Endothelial cell of umbilical vein (primary cell): Measurements from ENCODE around the gene CLSTN2. TPM values are rescaled to one million over a fixed set of nuclear protein-coding genes. Genes with fewer than 3 reads are reported as not detected.

Experiments
- BruUV-seq: library from RNA; stranded (reverse); fragments of 400-500 nt; replicated peaks from 2 replicates; lab custom pipeline; 2021; lab: Mats Ljungman, UMichigan
- CTCF ChIA-PET: fragments of 300-600, 350-600 bp; sonication (Branson Sonifier 250); formaldehyde crosslinking; loops from one replicate; lab custom pipeline; 2021; ENCODE audit warnings: antibody characterized with exemption, inconsistent platforms; lab: Charles Lee
- POLR2A ChIA-PET: fragments of 300-600, 350-600 bp; sonication (Branson Sonifier 250); formaldehyde crosslinking; loops from one replicate; lab custom pipeline; 2021; ENCODE audit warnings: antibody characterized with exemption, inconsistent platforms; lab: Charles Lee
- DNase-seq: peaks from one replicate; pipeline ENCODE4 v3.0.0-alpha.2; 2011; ENCODE audit warnings: low read depth, low spot score
- FAIRE-seq: peaks from 2 replicates; lab custom pipeline; 2011; peaks lifted over from hg19 to GRCh38; lab: Jason Lieb, UNC
- H2AFZ ChIP-seq: 2 replicates; pipeline ENCODE4 v1.6.0; 2012; ENCODE audit warnings: low read depth, low read length, control low read depth, inconsistent platforms
- H3K27ac ChIP-seq: 2 replicates; pipeline ENCODE4 v1.5.1; 2011; ENCODE audit warnings: low read depth, mild to moderate bottlenecking, control low read depth, low read length, moderate library complexity; ENCODE audit not compliant: insufficient read depth
- H3K27me3 ChIP-seq, 2 experiments: 2 replicates each; pipeline versions ENCODE4 v1.6.0 to v1.6.1; 2011; ENCODE audit warnings: low read length in 2 of 2, mixed read lengths in 1 of 2; ENCODE audit not compliant: control insufficient read depth in 2 of 2, insufficient read depth in 2 of 2
- H3K36me3 ChIP-seq, 2 experiments: 2 replicates in 1 of 2; 3 replicates in 1 of 2; pipeline ENCODE4 v1.5.1; 2011; ENCODE audit warnings: low read length in 2 of 2, mild to moderate bottlenecking in 1 of 2, moderate library complexity in 1 of 2; ENCODE audit not compliant: control insufficient read depth in 2 of 2, insufficient read depth in 2 of 2; ENCODE audit errors: extremely low read depth in 1 of 2
- H3K4me1 ChIP-seq: 3 replicates; pipeline ENCODE4 v1.5.1; 2011; ENCODE audit warnings: mild to moderate bottlenecking, low read length; ENCODE audit not compliant: control insufficient read depth, insufficient read depth; ENCODE audit errors: extremely low read depth
- H3K4me2 ChIP-seq: 2 replicates; pipeline ENCODE4 v1.6.1; 2011; ENCODE audit warnings: low read length, control low read depth, mixed read lengths; ENCODE audit not compliant: insufficient read depth
- H3K4me3 ChIP-seq, 3 experiments: fragments of 200-600 bp in 1 of 3; sonication (generic), shearing (Covaris generic) in 1 of 3; replicated peaks in 1 of 3; 2 replicates each; pipeline ENCODE4 v1.5.1; 2011 to 2016; ENCODE audit warnings: control low read depth in 3 of 3, low read length in 3 of 3, mild to moderate bottlenecking in 2 of 3, inconsistent platforms in 1 of 3, low read depth in 1 of 3, moderate library complexity in 1 of 3; ENCODE audit not compliant: insufficient read depth in 1 of 3
- H3K79me2 ChIP-seq: 2 replicates; pipeline ENCODE4 v1.6.0; 2012; ENCODE audit warnings: low read length, inconsistent platforms; ENCODE audit not compliant: control insufficient read depth, insufficient read depth
- H3K9ac ChIP-seq: replicated peaks from 2 replicates; pipeline ENCODE3; 2011; ENCODE audit warnings: low read length, control low read depth; ENCODE audit not compliant: insufficient read depth; ENCODE audit errors: extremely low read depth
- H3K9me1 ChIP-seq: replicated peaks from 3 replicates; pipeline ENCODE4 v1.6.0; 2011; ENCODE audit warnings: mild to moderate bottlenecking, low read length; ENCODE audit not compliant: control insufficient read depth, insufficient read depth; ENCODE audit errors: extremely low read depth
- H3K9me3 ChIP-seq: replicated peaks from 2 replicates; pipeline ENCODE4 v1.5.1; 2012; ENCODE audit warnings: low read length, inconsistent platforms; ENCODE audit not compliant: control insufficient read depth, insufficient read depth
- H4K20me1 ChIP-seq: replicated peaks from 2 replicates; pipeline ENCODE3; 2011; ENCODE audit warnings: mild to moderate bottlenecking, low read length; ENCODE audit not compliant: control insufficient read depth, insufficient read depth; ENCODE audit errors: extremely low read depth
- CTCF ChIP-seq, 2 donors: IDR thresholded peaks; 1 replicate in 1 of 2; 2 replicates in 1 of 2; pipeline ENCODE4 v1.5.1; 2011; ENCODE audit warnings: low read length in 2 of 2, mild to moderate bottlenecking in 2 of 2, moderate library complexity in 2 of 2, control low read depth in 1 of 2, inconsistent platforms in 1 of 2, low read depth in 1 of 2; ENCODE audit not compliant: insufficient read depth in 1 of 2; ENCODE audit errors: extremely low read depth in 1 of 2
- EZH2 ChIP-seq: IDR thresholded peaks from 2 replicates; pipeline ENCODE4 v1.6.1; 2012; ENCODE audit warnings: borderline replicate concordance, low read depth, mild to moderate bottlenecking, moderate library complexity, low read length, inconsistent platforms; ENCODE audit not compliant: severe bottlenecking
- GATA2 ChIP-seq: IDR thresholded peaks from 2 replicates; pipeline ENCODE4 v1.7.0; 2011; ENCODE audit warnings: low read depth, mild to moderate bottlenecking, moderate library complexity, mixed read lengths, low read length; ENCODE audit not compliant: insufficient read length, insufficient read depth
- JUN ChIP-seq: IDR thresholded peaks from 2 replicates; pipeline ENCODE4 v1.6.1; 2011; ENCODE audit warnings: borderline replicate concordance, low read depth; ENCODE audit not compliant: insufficient read length, insufficient read depth
- MAX ChIP-seq: IDR thresholded peaks from 2 replicates; pipeline ENCODE4 v1.6.1; 2011; ENCODE audit not compliant: insufficient read depth, insufficient read length
- POLR2A ChIP-seq: IDR thresholded peaks from 2 replicates; pipeline ENCODE4 v1.6.1; 2012; ENCODE audit warnings: low read depth, mild to moderate bottlenecking, control low read depth, low read length
- POLR2AphosphoS5 ChIP-seq: IDR thresholded peaks from 2 replicates; pipeline ENCODE4 v1.6.1; 2012; ENCODE audit warnings: low read depth, mild to moderate bottlenecking, control low read depth, low read length, moderate library complexity; ENCODE audit not compliant: insufficient read depth
- dilution Hi-C: fragments of 300-500 bp; cut with MboI; formaldehyde crosslinking; loops from one replicate; pipeline ENCODE4 v1.15.0; 2019; ENCODE audit warnings: low sequenced_read_pairs; ENCODE audit not compliant: extremely low pct_ligation_motif_present
- intact Hi-C: fragments of 100-400 bp; cut with micrococcal nuclease; formaldehyde crosslinking; loops from one replicate; pipeline ENCODE4 v1.10.0; 2022
- polyA plus RNA-seq, 4 experiments: library from polyadenylated mRNA; depleted of rRNA in 3 of 4; stranded (reverse) in 3 of 4; unstranded in 1 of 4; fragments of >200 nt; gene quantifications; 2 replicates each; pipeline versions ENCODE4 v1.2.1 to v1.2.3, GENCODE V29; 2011 to 2012; ENCODE audit warnings: missing spikeins in 1 of 4
- total RNA-seq: library from RNA; stranded (reverse); gene quantifications from 2 replicates; pipeline ENCODE4 v1.2.3, GENCODE V29; 2021

The CLSTN2 gene
- total and polyA plus RNA-seq, 2 donors (not counting 3 experiments of a cell fraction or from before 2014, with no cell fraction given), result 0.26 to 0.38 TPM

- Histone ChIP-seq H2AFZ (no peak overlapping the region), H3K79me2 (no peaks in the 10 kb centered on the region), H3K27me3 (no peaks in the 10 kb centered on the region), H3K9me1 (no peaks in the 10 kb centered on the region), H3K36me3 (no peaks in the 10 kb centered on the region), H4K20me1 (no peaks in the 10 kb centered on the region), H3K27ac (no peak overlapping the region), H3K4me3 (no peak overlapping the region), H3K9ac (no peak overlapping the region), H3K4me2 (no peak overlapping the region), H3K4me1 (no peaks in the 10 kb centered on the region), H3K9me3 (no peaks in the 10 kb centered on the region)
- FAIRE-seq (no peak), DNase-seq (peak; percentile 33)
- ChIA-PET CTCF (no interaction called here), POLR2A (no interaction called here)
- BruUV-seq, result no TSS peak
- intact Hi-C loops (no loop called here), dilution Hi-C loops (no loop called here)
- TF ChIP-seq EZH2 (no peak), CTCF (IDR thresholded peaks at IDR 0.05; ENCODE audit: extremely low read depth in 1 of 2, insufficient read depth in 1 of 2, low read depth in 1 of 2, low read length in 2 of 2) (peak in 1 of 2 donors; percentile 7)
These were observed 564.3 kb downstream of the CLSTN2 start for GRCh38 chr3:140499114-140499757.

- intact Hi-C loops (no loop called here), dilution Hi-C loops (no loop called here)
- H3K4me1 ChIP-seq, result no peaks in the 10 kb centered on the region
- BruUV-seq, result no TSS peak
- no peak for TF ChIP-seq EZH2
- no peak for TF ChIP-seq JUN
- TF ChIP-seq GATA2, result no peak
- no peak for TF ChIP-seq MAX
- TF ChIP-seq CTCF (IDR thresholded peaks at IDR 0.05; ENCODE audit: extremely low read depth in 1 of 2, insufficient read depth in 1 of 2, low read depth in 1 of 2, low read length in 2 of 2), result no peak
- no peak for TF ChIP-seq POLR2AphosphoS5
- TF ChIP-seq POLR2A, result no peak
- no peaks in the 10 kb centered on the region for H3K36me3 ChIP-seq
- no peak overlapping the region for H2AFZ ChIP-seq
- no peak overlapping the region for H3K4me3 ChIP-seq
- ChIA-PET CTCF (no interaction called here), POLR2A (no interaction called here)
- DNase-seq, result no peak
- no peaks in the 10 kb centered on the region for H3K9me3 ChIP-seq
- H3K27me3 ChIP-seq, result no peaks in the 10 kb centered on the region
- no peak overlapping the region for H3K27ac ChIP-seq
- H3K4me2 ChIP-seq, result no peak overlapping the region
- no peaks in the 10 kb centered on the region for H3K79me2 ChIP-seq
- H3K9ac ChIP-seq, result no peak overlapping the region
- no peak for FAIRE-seq
- no peaks in the 10 kb centered on the region for H3K9me1 ChIP-seq
- H4K20me1 ChIP-seq, result no peaks in the 10 kb centered on the region
These were observed 565.5 kb downstream of the CLSTN2 start for GRCh38 chr3:140500473-140500872.
